Activated naive CD8-positive, alpha-beta T cell treated with anti-CD3 and anti-CD28 coated beads for 36 hours (primary cell): ENCODE results near the gene TMEM150B. TPM values are rescaled to one million over a fixed set of nuclear protein-coding genes. Genes with fewer than 3 reads are reported as not detected.

Source experiments
- DNase-seq: peaks from one replicate; pipeline ENCODE4 v3.0.0; 2021
- H3K27ac Mint-ChIP-seq: one replicate; pipeline ENCODE4 v1.8.0; 2022; ENCODE audit warnings: mild to moderate bottlenecking, moderate library complexity, mixed read lengths
- H3K27me3 Mint-ChIP-seq: one replicate; pipeline ENCODE4 v1.8.0; 2022; ENCODE audit warnings: mild to moderate bottlenecking, mixed read lengths
- H3K36me3 Mint-ChIP-seq: one replicate; pipeline ENCODE4 v1.8.0; 2021; ENCODE audit warnings: mild to moderate bottlenecking, mixed read lengths
- H3K4me1 Mint-ChIP-seq: one replicate; pipeline ENCODE4 v1.8.0; 2021; ENCODE audit warnings: mixed read lengths
- H3K4me3 Mint-ChIP-seq: one replicate; pipeline ENCODE4 v1.8.0; 2022; ENCODE audit warnings: mild to moderate bottlenecking, moderate library complexity, mixed read lengths
- H3K9me3 Mint-ChIP-seq: one replicate; pipeline ENCODE4 v1.8.0; 2022; ENCODE audit warnings: mixed read lengths
- total RNA-seq, 2 experiments: library from RNA; stranded (reverse); gene quantifications; one replicate each; pipeline ENCODE4 v1.2.3, GENCODE V29; 2021

The TMEM150B gene
- total RNA-seq, 2 experiments from 2014 or later = not detected

GRCh38 chr19:55347442-55348009 lies 22.4 kb upstream of the TMEM150B start:
- Mint-ChIP-seq H3K4me1 (peaks cover 2% of the 10 kb centered on the region), H3K9me3 (no peaks in the 10 kb centered on the region), H3K4me3 (no peak overlapping the region), H3K36me3 (peaks cover 4% of the 10 kb centered on the region), H3K27ac (no peak overlapping the region), H3K27me3 (peaks cover 20% of the 10 kb centered on the region)
- no peak for DNase-seq

DNA sequence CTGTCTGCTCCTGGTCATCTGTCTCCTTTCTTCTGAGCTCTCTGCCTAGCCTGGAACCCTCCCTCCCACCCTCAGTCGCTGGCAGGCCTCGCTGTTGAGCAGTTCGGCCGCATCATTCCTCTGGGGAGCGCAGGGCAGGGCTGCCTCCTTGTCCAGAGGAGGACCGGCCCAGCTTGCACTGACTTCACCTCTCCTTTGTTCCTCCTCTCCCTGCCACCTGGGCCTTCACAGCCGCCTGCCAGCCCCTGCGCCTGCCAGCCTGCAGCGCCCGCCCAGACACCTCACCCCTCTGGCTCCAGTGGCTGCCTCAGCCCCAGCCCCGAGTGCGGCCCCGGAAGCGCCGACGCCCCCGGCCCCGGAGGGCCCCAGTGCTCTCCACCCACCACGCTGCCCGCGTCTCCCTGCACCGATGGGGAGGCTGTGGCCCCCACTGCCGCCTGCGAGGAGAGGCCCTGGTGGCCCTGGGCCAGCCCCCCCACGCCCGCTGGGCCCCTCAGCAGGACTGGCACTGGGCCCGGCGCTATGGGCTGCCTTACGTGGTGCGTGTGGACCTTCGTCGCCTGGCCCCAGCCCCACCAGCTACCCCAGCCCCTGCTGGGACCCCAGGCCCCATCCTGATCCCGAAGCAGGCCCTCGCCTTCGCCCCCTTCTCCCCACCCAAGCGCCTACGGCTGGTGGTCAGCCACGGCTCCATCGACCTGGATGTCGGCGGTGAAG lies 21.7 kb upstream of the TMEM150B start:
- Mint-ChIP-seq H3K9me3 (no peaks in the 10 kb centered on the region), H3K4me3 (no peak overlapping the region), H3K4me1 (no peaks in the 10 kb centered on the region), H3K36me3 (peaks cover 4% of the 10 kb centered on the region), H3K27me3 (peaks cover 13% of the 10 kb centered on the region), H3K27ac (no peak overlapping the region)
- DNase-seq = no peak

DNA sequence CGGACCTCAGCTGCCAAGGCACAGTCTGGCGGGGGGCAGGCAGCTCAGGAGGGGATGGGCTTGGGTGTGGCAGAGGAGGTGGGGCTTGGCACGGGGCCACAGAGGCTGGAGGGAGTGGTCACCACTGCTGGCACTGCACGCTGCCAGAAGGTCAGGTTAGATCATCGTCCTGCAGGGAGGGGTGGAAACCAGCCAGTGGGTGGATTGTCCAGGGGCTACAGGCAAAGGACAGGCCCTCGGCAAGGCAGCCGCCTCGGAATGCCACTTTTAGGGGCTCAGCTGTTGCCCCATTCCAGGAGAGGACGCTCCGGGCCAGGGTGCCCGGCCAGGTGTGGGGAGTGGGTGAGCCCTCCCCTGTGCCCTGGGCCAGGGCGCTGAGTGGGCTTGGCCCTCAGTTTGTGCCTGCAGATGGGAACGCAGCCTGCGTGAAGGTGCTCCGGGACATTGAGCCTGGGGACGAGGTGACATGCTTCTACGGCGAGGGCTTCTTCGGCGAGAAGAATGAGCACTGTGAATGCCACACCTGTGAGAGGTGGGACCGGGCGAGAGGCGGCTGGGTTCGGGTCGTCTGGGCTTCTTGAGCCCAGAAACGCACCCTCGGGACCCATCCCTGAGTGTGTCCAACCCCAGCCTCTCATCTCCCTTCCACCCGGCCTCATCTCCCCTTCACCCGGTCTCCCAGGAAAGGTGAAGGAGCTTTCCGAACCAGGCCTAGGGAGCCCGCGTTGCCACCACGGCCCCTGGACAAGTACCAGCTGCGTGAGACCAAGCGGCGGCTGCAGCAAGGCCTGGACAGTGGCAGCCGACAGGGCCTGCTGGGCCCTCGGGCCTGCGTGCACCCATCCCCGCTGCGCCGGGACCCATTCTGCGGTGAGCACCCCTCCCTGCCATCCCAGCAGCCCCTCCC lies 20.9 kb upstream of the TMEM150B start:
- Mint-ChIP-seq H3K27ac (no peak overlapping the region), H3K36me3 (peaks cover 6% of the 10 kb centered on the region), H3K9me3 (no peaks in the 10 kb centered on the region), H3K4me1 (peaks cover 5% of the 10 kb centered on the region), H3K27me3 (peaks cover 5% of the 10 kb centered on the region), H3K4me3 (no peak overlapping the region)
- no peak for DNase-seq

GRCh38 chr19:55345101-55345817 lies 20.1 kb upstream of the TMEM150B start:
- Mint-ChIP-seq H3K4me3 (no peak overlapping the region), H3K27ac (no peak overlapping the region), H3K9me3 (no peaks in the 10 kb centered on the region), H3K27me3 (peaks cover 3% of the 10 kb centered on the region), H3K4me1 (peaks cover 5% of the 10 kb centered on the region), H3K36me3 (peaks cover 6% of the 10 kb centered on the region)
- DNase-seq = no peak

GRCh38 chr19:55344444-55344843 lies 19.3 kb upstream of the TMEM150B start:
- Mint-ChIP-seq H3K27me3 (peaks cover 3% of the 10 kb centered on the region), H3K36me3 (peaks cover 6% of the 10 kb centered on the region), H3K9me3 (no peaks in the 10 kb centered on the region), H3K4me1 (peaks cover 5% of the 10 kb centered on the region), H3K4me3 (no peak overlapping the region), H3K27ac (no peak overlapping the region)
- no peak for DNase-seq

DNA sequence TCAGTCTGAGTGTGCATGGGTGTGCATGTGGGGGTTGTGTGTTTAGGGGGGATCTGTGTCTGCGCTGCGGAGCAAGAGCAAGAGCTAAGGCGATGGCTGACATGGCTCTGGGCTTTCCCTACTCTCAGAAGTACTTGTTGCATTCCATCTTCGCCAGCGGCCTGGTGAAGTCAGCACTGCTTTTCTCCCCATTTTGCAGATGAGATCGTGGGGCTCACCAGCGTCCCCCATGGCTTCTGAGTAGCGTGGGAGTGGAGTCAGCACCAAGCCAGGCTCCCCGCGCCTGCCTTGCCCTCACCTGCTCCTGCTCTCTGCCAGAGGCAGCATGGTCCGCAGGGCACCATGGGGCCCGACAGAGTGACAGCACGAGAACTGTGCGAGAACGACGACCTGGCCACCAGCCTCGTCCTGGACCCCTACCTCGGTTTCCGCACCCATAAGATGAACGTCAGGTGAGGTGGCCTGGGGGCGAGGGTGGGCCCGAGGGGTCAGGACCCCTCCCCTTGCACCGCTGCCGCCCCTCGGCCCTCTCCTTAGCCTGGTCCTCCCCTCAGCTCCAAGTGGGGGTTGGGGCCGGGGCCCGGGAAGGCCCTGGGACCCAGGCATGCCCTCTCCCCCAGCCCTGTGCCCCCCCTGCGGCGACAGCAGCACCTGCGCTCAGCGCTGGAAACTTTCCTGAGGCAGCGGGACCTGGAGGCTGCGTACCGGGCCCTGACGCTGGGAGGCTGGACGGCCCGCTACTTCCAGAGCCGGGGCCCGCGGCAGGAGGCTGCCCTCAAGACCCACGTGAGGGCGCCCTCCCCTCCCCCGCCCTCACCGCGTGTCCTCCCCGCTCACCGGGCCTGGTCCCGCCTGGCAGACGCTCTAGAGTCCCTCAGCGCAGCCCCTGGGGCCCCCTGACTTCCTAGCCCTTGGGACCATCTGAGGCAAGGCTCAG lies 16.7 kb upstream of the TMEM150B start:
- DNase-seq = no peak
- Mint-ChIP-seq H3K27ac (no peak overlapping the region), H3K36me3 (peaks cover 6% of the 10 kb centered on the region), H3K27me3 (peaks cover 3% of the 10 kb centered on the region), H3K4me3 (peak overlapping the region; percentile 75), H3K9me3 (no peaks in the 10 kb centered on the region), H3K4me1 (peaks cover 12% of the 10 kb centered on the region)

DNA sequence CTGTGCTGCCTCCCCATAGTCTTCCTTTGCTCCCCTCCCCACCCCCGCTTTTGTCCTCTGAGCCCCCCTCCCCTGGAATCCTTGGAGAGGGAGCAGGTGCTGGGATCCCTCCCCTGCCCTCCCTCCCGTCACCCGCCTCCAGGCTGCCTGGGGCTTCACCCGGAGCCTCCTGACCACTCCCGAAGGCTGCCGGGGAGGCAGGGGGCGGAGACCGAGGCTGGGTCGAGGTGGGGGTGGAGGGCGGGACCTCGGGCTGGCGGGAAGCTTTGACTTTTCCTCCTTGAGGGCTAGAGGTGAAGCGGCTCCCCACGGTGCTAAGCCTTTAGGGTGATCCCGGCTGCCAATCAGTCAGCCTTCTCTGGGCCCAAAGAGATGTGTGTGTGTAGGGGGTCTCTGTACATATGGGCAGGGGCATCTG lies 16.0 kb upstream of the TMEM150B start:
- no peaks in the 10 kb centered on the region for H3K9me3 Mint-ChIP-seq
- peaks cover 3% of the 10 kb centered on the region for H3K27me3 Mint-ChIP-seq
- peak overlapping the region; percentile 88 for H3K27ac Mint-ChIP-seq
- DNase-seq = peak; percentile 76
- H3K4me3 Mint-ChIP-seq = peak overlapping the region; percentile 89
- peaks cover 6% of the 10 kb centered on the region for H3K36me3 Mint-ChIP-seq
- peaks cover 12% of the 10 kb centered on the region for H3K4me1 Mint-ChIP-seq

GRCh38 chr19:55340784-55341147 lies 15.6 kb upstream of the TMEM150B start:
- Mint-ChIP-seq H3K27me3 (peaks cover 3% of the 10 kb centered on the region), H3K4me1 (peaks cover 12% of the 10 kb centered on the region), H3K27ac (peak overlapping the region; percentile 88), H3K36me3 (peaks cover 6% of the 10 kb centered on the region), H3K4me3 (peak overlapping the region; percentile 89), H3K9me3 (no peaks in the 10 kb centered on the region)
- peak; percentile 40 for DNase-seq

GRCh38 chr19:55339889-55340783 lies 15.0 kb upstream of the TMEM150B start:
- H3K9me3 Mint-ChIP-seq = no peaks in the 10 kb centered on the region

GRCh38 chr19:55339105-55339888 lies 14.2 kb upstream of the TMEM150B start, which contains the start of gene KMT5C:
Gene KMT5C (plus strand): TSS chr19:55339876. CDS start chr19:55341937, 2,061 bp downstream.
- Mint-ChIP-seq H3K9me3 (no peaks in the 10 kb centered on the region), H3K27me3 (peaks cover 4% of the 10 kb centered on the region), H3K4me1 (peaks cover 12% of the 10 kb centered on the region), H3K4me3 (peak within 1 kb of the TSS; percentile 89), H3K27ac (peak within 1 kb of the TSS; percentile 90), H3K36me3 (peaks cover 6% of the 10 kb centered on the region)
- DNase-seq = peak; percentile 100

More at GRCh38 chr19:55339889-55340783, 15.0 kb upstream of the TMEM150B start:
- peak overlapping the region; percentile 90 for H3K27ac Mint-ChIP-seq
- peaks cover 3% of the 10 kb centered on the region for H3K27me3 Mint-ChIP-seq
- H3K36me3 Mint-ChIP-seq = peaks cover 6% of the 10 kb centered on the region
- peaks cover 12% of the 10 kb centered on the region for H3K4me1 Mint-ChIP-seq
- DNase-seq = no peak
- H3K4me3 Mint-ChIP-seq = peak overlapping the region; percentile 89

DNA sequence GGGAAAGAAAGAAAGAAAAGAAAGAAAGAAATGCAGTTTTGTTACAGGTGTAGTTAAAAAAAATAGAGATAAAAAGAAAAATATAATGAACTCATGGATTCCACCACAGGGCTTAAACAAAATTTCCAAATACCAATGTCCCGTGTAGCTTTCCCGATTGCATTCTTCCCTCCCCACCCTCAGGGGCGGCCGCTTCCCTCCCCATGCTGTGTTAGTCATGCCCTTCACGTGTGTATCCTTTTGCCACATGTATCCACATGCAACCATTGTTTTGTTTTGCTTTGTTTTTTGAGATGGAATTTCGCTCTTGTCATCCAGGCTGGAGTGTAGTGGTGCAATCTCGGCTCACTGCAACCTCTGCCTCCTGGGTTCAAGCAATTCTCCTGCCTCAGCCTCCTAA lies 11.0 kb upstream of the TMEM150B start:
- DNase-seq = no peak
- Mint-ChIP-seq H3K4me3 (no peak overlapping the region), H3K4me1 (peaks cover 7% of the 10 kb centered on the region), H3K27me3 (peaks cover 16% of the 10 kb centered on the region), H3K27ac (no peak overlapping the region), H3K36me3 (no peaks in the 10 kb centered on the region), H3K9me3 (no peaks in the 10 kb centered on the region)

DNA sequence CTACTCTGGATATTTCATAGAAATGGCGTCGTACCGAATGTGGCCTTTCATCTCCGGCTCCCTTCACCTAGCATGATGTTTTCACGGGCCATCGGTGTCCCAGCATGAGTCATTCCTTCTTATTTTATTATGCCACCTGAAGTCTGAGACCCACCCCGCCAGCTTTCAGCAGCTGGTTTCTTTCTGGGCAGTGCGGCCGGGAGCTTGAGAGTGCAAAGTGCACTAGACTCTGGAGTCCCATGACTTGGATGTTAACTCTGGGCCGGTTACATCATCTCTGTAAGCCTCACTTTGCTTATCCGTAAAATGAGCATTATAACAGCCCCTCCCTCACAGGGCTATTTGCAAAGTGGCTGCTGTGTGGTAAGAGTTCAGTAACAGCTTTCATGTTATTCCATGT lies 8.7 kb upstream of the TMEM150B start:
- Mint-ChIP-seq H3K27me3 (peaks cover 20% of the 10 kb centered on the region), H3K4me3 (no peak overlapping the region), H3K4me1 (peaks cover 5% of the 10 kb centered on the region), H3K36me3 (no peaks in the 10 kb centered on the region), H3K27ac (no peak overlapping the region), H3K9me3 (no peaks in the 10 kb centered on the region)
- no peak for DNase-seq
